ENCODE data around the gene RSBN1.

Gene RSBN1

DNA sequence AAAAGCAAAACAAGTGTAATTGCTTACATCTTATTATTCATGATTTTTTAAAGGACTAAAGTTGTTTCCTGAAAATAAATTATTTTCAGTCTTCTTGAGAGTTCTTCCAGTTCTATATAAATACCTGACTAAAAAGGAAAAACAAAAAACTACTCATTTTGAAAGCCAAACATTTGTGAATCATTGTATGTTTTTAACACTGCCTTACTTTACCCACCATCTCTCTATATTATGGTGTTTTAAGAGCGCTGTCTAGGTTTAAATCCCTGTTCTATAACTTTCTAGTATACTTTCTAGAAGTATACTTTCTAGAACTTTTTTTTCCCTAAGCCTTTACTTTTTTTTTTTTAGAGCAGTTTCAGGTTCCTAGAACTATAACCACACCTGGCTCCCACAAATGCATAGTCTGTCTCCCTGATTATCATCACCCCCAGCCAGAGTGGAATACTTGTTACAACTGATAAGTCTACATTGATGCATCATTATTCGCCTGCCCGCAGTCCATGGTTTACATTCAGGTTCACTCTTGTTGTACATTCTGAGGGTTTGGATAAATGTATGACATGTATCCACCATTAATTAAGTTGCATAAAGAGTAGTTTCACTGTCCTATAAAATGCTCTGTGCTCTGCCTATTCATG is 9.8 kb downstream of the RSBN1 start:
- H3K9me3 ChIP-seq (ENCODE audit: control insufficient read depth in 2 of 2, low read length in 2 of 2), result no peaks in the 10 kb centered on the region
- no peak overlapping the region for H3K4me3 ChIP-seq (ENCODE audit: low read length in 2 of 2)
- H3K27me3 ChIP-seq (ENCODE audit: control insufficient read depth in 2 of 2, insufficient read depth in 2 of 2, low read length in 2 of 2), result no peaks in the 10 kb centered on the region
- H3K27ac ChIP-seq (ENCODE audit: low read depth in 2 of 2, low read length in 2 of 2), result no peak overlapping the region
- peaks cover 7 to 11% of the 10 kb centered on the region in 2 donors for H3K4me1 ChIP-seq (ENCODE audit: control insufficient read depth in 2 of 2, insufficient read depth in 2 of 2, low read length in 2 of 2)
- H3K36me3 ChIP-seq (ENCODE audit: control insufficient read depth in 2 of 2, insufficient read depth in 2 of 2, low read length in 2 of 2), result peaks cover 2 to 4% of the 10 kb centered on the region in 2 donors
- no peak overlapping the region for H3K9ac ChIP-seq (ENCODE audit: low read depth in 1 of 2, low read length in 2 of 2)

DNA sequence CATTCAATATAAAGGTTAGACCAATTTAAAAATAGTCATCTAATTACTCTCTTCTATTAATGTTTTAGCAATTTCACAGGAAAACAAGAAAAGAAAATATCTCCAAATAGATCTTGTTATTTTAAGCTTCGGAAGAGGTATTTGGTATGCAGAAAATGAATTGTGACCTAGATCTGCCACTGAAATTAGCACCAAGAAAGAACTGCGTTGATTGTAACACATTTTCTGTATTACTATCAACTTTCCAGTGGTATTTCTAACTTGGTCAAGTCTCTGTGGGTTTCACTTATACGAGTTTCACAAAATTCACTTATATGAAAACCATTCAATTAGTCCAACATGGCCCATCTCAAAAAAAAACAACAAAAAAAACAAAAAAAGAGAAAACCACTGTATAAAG is 11.8 kb downstream of the RSBN1 start:
- Histone ChIP-seq H3K9ac (ENCODE audit: low read depth in 1 of 2, low read length in 2 of 2) (no peak overlapping the region), H3K9me3 (ENCODE audit: control insufficient read depth in 2 of 2, low read length in 2 of 2) (no peaks in the 10 kb centered on the region), H3K4me1 (ENCODE audit: control insufficient read depth in 2 of 2, insufficient read depth in 2 of 2, low read length in 2 of 2) (peaks cover 7 to 11% of the 10 kb centered on the region in 2 donors), H3K36me3 (ENCODE audit: control insufficient read depth in 2 of 2, insufficient read depth in 2 of 2, low read length in 2 of 2) (peaks cover 16 to 18% of the 10 kb centered on the region in 2 donors), H3K4me3 (ENCODE audit: low read length in 2 of 2) (no peak overlapping the region), H3K27ac (ENCODE audit: low read depth in 2 of 2, low read length in 2 of 2) (no peak overlapping the region), H3K27me3 (ENCODE audit: control insufficient read depth in 2 of 2, insufficient read depth in 2 of 2, low read length in 2 of 2) (no peaks in the 10 kb centered on the region)

DNA sequence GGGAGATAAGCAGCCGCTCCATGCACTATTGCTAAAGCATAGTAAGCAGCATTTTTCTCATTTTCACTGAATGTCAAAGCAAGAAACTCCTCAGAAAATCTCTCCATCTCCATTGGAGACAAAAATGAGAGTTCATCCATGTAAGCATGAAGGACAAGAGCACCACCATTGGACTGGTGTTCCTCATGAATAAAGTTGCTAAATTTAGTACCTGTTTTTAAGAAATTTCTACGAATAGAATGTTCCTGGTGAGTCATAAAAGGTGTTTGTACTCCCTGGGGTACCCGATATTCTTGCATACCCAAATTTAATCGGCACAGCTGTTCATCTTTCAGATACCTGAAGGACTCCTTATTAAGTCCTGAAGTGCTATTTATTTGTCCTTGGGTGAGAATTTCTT is 14.8 kb downstream of the RSBN1 start:
- no peak overlapping the region for H3K27ac ChIP-seq (ENCODE audit: low read depth in 2 of 2, low read length in 2 of 2)
- no peaks in the 10 kb centered on the region for H3K9me3 ChIP-seq (ENCODE audit: control insufficient read depth in 2 of 2, low read length in 2 of 2)
- H3K27me3 ChIP-seq (ENCODE audit: control insufficient read depth in 2 of 2, insufficient read depth in 2 of 2, low read length in 2 of 2), result no peaks in the 10 kb centered on the region
- H3K36me3 ChIP-seq (ENCODE audit: control insufficient read depth in 2 of 2, insufficient read depth in 2 of 2, low read length in 2 of 2), result peaks cover 16 to 32% of the 10 kb centered on the region in 2 donors
- no peak overlapping the region for H3K9ac ChIP-seq (ENCODE audit: low read depth in 1 of 2, low read length in 2 of 2)
- peaks cover 0 to 2% of the 10 kb centered on the region in 2 donors for H3K4me1 ChIP-seq (ENCODE audit: control insufficient read depth in 2 of 2, insufficient read depth in 2 of 2, low read length in 2 of 2)
- no peak overlapping the region for H3K4me3 ChIP-seq (ENCODE audit: low read length in 2 of 2)

DNA sequence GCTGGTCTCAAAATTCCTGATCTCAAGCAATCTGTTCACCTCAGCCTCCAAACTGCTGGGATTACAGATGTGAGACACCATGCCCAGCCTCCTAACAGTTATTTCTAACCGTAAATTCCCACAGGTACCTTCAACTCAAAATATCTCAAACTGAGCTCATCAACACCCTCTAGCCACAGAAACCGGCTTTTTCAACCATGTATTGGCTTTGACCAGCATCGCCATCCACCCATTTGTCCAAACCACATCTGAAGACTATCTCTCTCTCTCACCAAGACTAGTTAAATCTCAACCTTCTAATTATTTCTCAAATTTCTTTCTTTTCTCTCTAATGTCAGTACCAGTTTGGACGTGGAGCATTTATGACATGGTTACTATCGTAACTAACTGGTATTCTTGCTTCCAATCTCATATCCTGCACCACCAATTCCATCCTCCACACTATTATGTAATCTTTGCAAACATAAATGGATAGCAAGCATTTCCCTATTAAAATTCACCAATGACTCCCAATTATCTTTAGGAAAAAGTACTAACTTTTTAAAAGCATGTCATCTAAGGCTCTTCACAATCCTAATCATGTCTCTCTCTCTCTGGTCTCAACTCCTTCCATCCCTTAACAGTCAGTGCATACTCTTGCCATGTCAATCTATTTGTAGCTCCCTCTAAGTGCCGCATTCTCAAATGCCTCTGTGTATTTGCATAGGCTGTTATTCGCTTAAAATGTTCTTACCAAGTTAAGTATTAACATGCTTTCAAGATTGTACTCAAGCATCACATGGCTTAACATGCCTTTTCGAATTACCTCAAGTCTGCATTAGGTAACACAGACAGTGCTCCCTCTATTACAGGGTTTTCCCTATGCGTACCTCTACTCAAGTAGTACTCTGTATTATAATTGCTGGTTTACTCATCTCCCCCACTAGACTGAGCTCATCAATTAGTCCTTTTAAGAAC is 18.1 kb downstream of the RSBN1 start:
- H3K27ac ChIP-seq (ENCODE audit: low read depth in 2 of 2, low read length in 2 of 2), result no peak overlapping the region

DNA sequence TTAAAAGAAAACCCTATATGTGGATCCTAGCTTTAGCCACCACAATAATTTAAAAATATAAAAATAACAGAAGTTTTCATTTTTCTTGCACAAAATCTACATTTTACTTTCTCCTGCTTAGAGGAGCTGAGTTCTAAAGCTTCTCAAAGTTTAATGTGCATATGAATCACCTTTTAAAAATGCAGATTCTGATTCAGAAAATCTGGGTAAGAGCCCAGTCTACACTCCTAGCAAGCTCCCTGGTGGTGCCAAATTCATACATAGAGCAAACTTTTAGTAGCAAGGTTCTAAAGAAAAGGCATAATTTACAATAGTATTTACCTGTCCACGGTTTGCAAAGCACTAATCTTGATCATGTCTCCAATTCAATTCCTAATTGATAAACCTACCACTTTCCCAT is 19.3 kb downstream of the RSBN1 start:
- H3K9ac ChIP-seq (ENCODE audit: low read depth in 1 of 2, low read length in 2 of 2), result no peak overlapping the region
- no peak overlapping the region for H3K4me3 ChIP-seq (ENCODE audit: low read length in 2 of 2)
- peaks cover 0 to 2% of the 10 kb centered on the region in 2 donors for H3K4me1 ChIP-seq (ENCODE audit: control insufficient read depth in 2 of 2, insufficient read depth in 2 of 2, low read length in 2 of 2)
- H3K36me3 ChIP-seq (ENCODE audit: control insufficient read depth in 2 of 2, insufficient read depth in 2 of 2, low read length in 2 of 2), result peaks cover 16 to 41% of the 10 kb centered on the region in 2 donors
- no peaks in the 10 kb centered on the region for H3K27me3 ChIP-seq (ENCODE audit: control insufficient read depth in 2 of 2, insufficient read depth in 2 of 2, low read length in 2 of 2)
- no peaks in the 10 kb centered on the region for H3K9me3 ChIP-seq (ENCODE audit: control insufficient read depth in 2 of 2, low read length in 2 of 2)
- no peak overlapping the region for H3K27ac ChIP-seq (ENCODE audit: low read depth in 2 of 2, low read length in 2 of 2)

More for the DNA sequence above, 18.1 kb downstream of the RSBN1 start:
- no peak overlapping the region for H3K9ac ChIP-seq (ENCODE audit: low read depth in 1 of 2, low read length in 2 of 2)
- H3K27me3 ChIP-seq (ENCODE audit: control insufficient read depth in 2 of 2, insufficient read depth in 2 of 2, low read length in 2 of 2), result no peaks in the 10 kb centered on the region
- H3K36me3 ChIP-seq (ENCODE audit: control insufficient read depth in 2 of 2, insufficient read depth in 2 of 2, low read length in 2 of 2), result peaks cover 16 to 38% of the 10 kb centered on the region in 2 donors
- peaks cover 0 to 2% of the 10 kb centered on the region in 2 donors for H3K4me1 ChIP-seq (ENCODE audit: control insufficient read depth in 2 of 2, insufficient read depth in 2 of 2, low read length in 2 of 2)
- no peaks in the 10 kb centered on the region for H3K9me3 ChIP-seq (ENCODE audit: control insufficient read depth in 2 of 2, low read length in 2 of 2)
- no peak overlapping the region for H3K4me3 ChIP-seq (ENCODE audit: low read length in 2 of 2)

DNA sequence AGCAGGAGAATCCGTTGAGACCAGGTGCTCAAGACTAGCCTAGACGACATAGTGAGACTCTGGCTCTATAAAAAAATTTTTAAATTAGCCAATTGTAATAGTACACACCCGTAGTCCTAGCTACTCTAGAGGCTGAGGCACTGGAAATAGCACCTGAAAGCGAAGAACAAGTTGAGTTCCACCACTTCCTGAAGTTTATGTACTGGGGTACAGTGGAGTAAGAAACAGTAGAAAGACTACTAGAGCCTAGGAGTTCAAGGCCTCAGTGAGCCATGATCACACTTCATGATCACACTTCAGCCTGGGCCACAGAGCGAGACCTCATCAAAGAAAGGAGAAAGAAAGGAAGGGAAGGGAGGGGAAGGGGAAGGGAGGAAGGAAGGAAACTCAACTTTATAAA is 19.8 kb downstream of the RSBN1 start:
- no peak overlapping the region for H3K4me3 ChIP-seq (ENCODE audit: low read length in 2 of 2)
- no peaks in the 10 kb centered on the region for H3K9me3 ChIP-seq (ENCODE audit: control insufficient read depth in 2 of 2, low read length in 2 of 2)
- peaks cover 12 to 38% of the 10 kb centered on the region in 2 donors for H3K36me3 ChIP-seq (ENCODE audit: control insufficient read depth in 2 of 2, insufficient read depth in 2 of 2, low read length in 2 of 2)
- no peak overlapping the region for H3K9ac ChIP-seq (ENCODE audit: low read depth in 1 of 2, low read length in 2 of 2)
- H3K4me1 ChIP-seq (ENCODE audit: control insufficient read depth in 2 of 2, insufficient read depth in 2 of 2, low read length in 2 of 2), result peaks cover 0 to 2% of the 10 kb centered on the region in 2 donors
- no peaks in the 10 kb centered on the region for H3K27me3 ChIP-seq (ENCODE audit: control insufficient read depth in 2 of 2, insufficient read depth in 2 of 2, low read length in 2 of 2)
- no peak overlapping the region for H3K27ac ChIP-seq (ENCODE audit: low read depth in 2 of 2, low read length in 2 of 2)

DNA sequence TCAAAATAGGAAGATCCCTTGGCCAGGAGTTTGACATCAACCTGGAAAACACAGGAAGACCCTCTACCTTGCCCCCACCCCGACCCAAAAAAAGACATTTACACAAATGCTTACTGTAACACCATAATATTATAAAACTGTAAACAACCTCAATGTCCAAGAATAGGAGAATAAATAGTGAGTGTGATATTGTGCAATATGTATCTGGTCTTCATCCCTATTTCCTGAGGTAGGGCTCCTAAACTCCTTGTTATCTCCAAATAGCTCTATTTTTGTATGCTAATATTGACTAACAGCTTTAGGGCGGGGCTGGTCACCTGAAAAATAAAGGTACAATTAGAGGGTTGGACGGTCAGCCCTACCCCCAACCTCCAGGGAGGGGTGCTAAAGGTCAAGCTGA is 23.5 kb downstream of the RSBN1 start:
- Histone ChIP-seq H3K27me3 (ENCODE audit: control insufficient read depth in 2 of 2, insufficient read depth in 2 of 2, low read length in 2 of 2) (no peaks in the 10 kb centered on the region), H3K4me3 (ENCODE audit: low read length in 2 of 2) (no peak overlapping the region), H3K36me3 (ENCODE audit: control insufficient read depth in 2 of 2, insufficient read depth in 2 of 2, low read length in 2 of 2) (peaks cover 0 to 14% of the 10 kb centered on the region in 2 donors), H3K9ac (ENCODE audit: low read depth in 1 of 2, low read length in 2 of 2) (no peak overlapping the region), H3K4me1 (ENCODE audit: control insufficient read depth in 2 of 2, insufficient read depth in 2 of 2, low read length in 2 of 2) (peaks cover 7 to 10% of the 10 kb centered on the region in 2 donors), H3K9me3 (ENCODE audit: control insufficient read depth in 2 of 2, low read length in 2 of 2) (no peaks in the 10 kb centered on the region), H3K27ac (ENCODE audit: low read depth in 2 of 2, low read length in 2 of 2) (no peak overlapping the region)

DNA sequence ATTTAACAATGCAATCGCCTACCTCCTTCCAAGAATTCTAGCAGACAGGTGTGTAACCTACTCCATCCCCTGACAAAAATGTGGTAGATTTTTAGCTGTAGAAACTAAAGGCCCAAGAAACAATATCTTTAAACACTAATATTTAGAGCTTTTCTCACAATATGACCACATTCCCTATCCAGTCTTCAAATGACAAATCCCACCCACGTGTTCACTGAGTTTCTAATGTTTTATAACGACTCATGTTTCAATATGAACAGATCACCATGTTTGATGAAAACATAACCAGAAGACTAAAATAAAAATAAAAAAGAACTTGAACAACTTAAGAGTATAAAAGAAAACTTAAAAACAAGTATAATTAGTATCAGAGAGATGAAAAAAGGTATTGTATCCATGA is 24.6 kb downstream of the RSBN1 start:
- peaks cover 0 to 9% of the 10 kb centered on the region in 2 donors for H3K36me3 ChIP-seq (ENCODE audit: control insufficient read depth in 2 of 2, insufficient read depth in 2 of 2, low read length in 2 of 2)
- no peak overlapping the region for H3K4me3 ChIP-seq (ENCODE audit: low read length in 2 of 2)
- H3K9me3 ChIP-seq (ENCODE audit: control insufficient read depth in 2 of 2, low read length in 2 of 2), result no peaks in the 10 kb centered on the region
- no peaks in the 10 kb centered on the region for H3K27me3 ChIP-seq (ENCODE audit: control insufficient read depth in 2 of 2, insufficient read depth in 2 of 2, low read length in 2 of 2)
- peaks cover 15 to 19% of the 10 kb centered on the region in 2 donors for H3K4me1 ChIP-seq (ENCODE audit: control insufficient read depth in 2 of 2, insufficient read depth in 2 of 2, low read length in 2 of 2)
- no peak overlapping the region for H3K27ac ChIP-seq (ENCODE audit: low read depth in 2 of 2, low read length in 2 of 2)
- no peak overlapping the region for H3K9ac ChIP-seq (ENCODE audit: low read depth in 1 of 2, low read length in 2 of 2)

DNA sequence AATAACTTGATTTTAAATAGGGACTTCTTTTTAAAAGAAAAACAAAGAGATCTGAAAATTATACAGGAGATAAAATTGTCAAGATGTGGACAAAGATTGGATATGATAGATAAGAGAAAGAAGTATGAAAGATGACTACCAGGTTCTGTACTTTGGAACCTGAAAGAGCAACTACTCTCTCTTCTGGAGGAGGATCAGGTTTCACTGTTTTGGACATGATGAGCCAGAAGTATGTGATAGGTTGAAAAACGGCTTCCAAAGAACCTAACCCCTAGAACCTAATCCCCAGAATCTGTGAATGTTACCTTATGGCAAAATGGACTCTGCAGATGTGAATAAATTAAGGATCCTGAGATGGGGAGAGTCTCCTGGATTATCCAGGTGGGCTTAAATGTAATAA is 26.2 kb downstream of the RSBN1 start:
- peaks cover 15 to 19% of the 10 kb centered on the region in 2 donors for H3K4me1 ChIP-seq (ENCODE audit: control insufficient read depth in 2 of 2, insufficient read depth in 2 of 2, low read length in 2 of 2)
- no peaks in the 10 kb centered on the region for H3K9me3 ChIP-seq (ENCODE audit: control insufficient read depth in 2 of 2, low read length in 2 of 2)
- H3K9ac ChIP-seq (ENCODE audit: low read depth in 1 of 2, low read length in 2 of 2), result no peak overlapping the region
- peaks cover 0 to 6% of the 10 kb centered on the region in 2 donors for H3K36me3 ChIP-seq (ENCODE audit: control insufficient read depth in 2 of 2, insufficient read depth in 2 of 2, low read length in 2 of 2)
- H3K4me3 ChIP-seq (ENCODE audit: low read length in 2 of 2), result no peak overlapping the region
- no peaks in the 10 kb centered on the region for H3K27me3 ChIP-seq (ENCODE audit: control insufficient read depth in 2 of 2, insufficient read depth in 2 of 2, low read length in 2 of 2)
- no peak overlapping the region for H3K27ac ChIP-seq (ENCODE audit: low read depth in 2 of 2, low read length in 2 of 2)

DNA sequence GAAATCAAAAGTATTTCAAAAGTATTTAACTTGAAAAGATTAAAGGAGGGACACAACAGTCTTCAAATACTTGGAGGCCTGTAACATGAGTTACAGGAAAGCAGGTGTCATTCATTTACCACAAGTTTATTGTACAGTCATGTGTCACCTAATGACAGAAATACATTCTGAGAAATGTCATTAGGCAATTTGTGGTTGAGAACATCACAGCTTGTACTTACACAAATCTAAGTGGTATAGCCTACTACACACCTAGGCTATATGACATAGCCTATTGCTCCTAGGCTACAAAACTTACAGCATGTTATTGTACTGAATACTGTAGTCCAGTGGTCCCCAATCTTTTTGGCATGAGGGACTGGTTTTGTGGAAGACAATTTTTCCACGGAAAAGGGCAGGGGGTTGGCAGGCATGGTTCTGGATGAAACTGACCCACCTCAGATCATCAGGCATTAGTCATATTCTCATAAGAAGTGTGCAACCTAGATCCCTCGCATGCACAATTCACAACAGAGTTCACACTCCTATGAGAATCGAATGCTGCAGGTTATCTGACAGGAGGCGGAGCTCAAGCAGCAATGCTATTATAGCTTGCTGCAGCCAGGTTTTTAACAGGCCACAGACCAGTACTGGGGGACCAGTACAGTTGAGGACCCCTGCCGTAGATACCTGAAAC is 28.0 kb downstream of the RSBN1 start:
- peak overlapping the region; percentile 40 to 76 for H3K27ac ChIP-seq (ENCODE audit: low read depth in 2 of 2, low read length in 2 of 2)
- H3K36me3 ChIP-seq (ENCODE audit: control insufficient read depth in 2 of 2, insufficient read depth in 2 of 2, low read length in 2 of 2), result peaks cover 0 to 4% of the 10 kb centered on the region in 2 donors
- peaks cover 15 to 27% of the 10 kb centered on the region in 2 donors for H3K4me1 ChIP-seq (ENCODE audit: control insufficient read depth in 2 of 2, insufficient read depth in 2 of 2, low read length in 2 of 2)
- H3K4me3 ChIP-seq (ENCODE audit: low read length in 2 of 2), result no peak overlapping the region
- H3K27me3 ChIP-seq (ENCODE audit: control insufficient read depth in 2 of 2, insufficient read depth in 2 of 2, low read length in 2 of 2), result no peaks in the 10 kb centered on the region
- no peaks in the 10 kb centered on the region for H3K9me3 ChIP-seq (ENCODE audit: control insufficient read depth in 2 of 2, low read length in 2 of 2)
- H3K9ac ChIP-seq (ENCODE audit: low read depth in 1 of 2, low read length in 2 of 2), result no peak overlapping the region

Measured in mucosa of rectum (tissue), 2 donors.